ENCODE results near the gene CORO2B. TPM values are rescaled to one million over a fixed set of nuclear protein-coding genes. Genes with fewer than 3 reads are reported as not detected.

CORO2B gene
- total RNA-seq, 1 donor from 2014 or later, result 2.9 TPM

DNA sequence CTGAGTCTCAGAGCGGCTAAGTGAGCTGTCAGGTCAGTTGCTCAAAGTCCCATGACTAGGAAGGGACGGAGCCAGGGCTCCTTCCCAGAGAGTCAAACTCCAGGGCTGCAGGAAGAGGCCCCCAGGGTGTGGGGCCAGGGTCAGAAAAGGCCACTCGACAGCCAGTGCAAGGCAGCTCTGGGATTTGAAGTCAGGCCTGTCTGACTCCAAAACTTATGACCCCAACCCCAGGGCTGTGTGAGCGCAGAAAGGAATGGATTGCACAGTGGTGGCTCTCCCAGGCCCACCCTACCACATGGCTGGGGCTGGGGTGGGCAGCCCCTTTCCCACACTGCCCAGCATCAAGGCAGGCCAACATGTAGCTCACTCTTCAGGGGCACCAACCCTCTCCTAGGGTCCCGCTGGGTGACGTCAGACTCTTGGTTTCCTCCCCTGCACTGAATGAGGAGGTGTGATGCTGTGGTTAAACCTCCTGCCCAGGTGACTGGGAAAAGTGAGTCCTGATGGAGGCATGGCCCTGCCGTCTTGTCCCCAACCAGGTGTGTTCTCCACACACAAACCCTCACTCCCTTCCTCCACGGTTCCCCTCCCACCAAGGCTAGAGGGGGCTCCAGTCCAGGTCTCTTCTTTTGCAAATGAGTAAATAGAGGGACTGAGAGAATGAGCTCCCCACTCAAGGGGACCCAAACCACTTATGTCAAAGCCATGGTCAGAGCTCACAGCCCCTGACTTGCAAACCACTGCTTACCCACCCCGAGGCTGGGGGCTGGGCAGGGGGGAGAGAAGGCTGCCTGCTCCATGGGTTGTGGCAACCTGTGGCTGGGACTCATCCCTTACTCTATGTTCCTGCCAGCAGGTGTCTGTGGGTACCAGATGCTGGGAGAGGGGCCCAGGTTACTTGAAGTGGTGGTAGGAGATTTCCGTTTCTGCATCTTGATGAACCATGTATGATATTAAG lies 23.8 kb upstream of the CORO2B start:
- DNase-seq (ENCODE audit: low read depth), result no peak

DNA sequence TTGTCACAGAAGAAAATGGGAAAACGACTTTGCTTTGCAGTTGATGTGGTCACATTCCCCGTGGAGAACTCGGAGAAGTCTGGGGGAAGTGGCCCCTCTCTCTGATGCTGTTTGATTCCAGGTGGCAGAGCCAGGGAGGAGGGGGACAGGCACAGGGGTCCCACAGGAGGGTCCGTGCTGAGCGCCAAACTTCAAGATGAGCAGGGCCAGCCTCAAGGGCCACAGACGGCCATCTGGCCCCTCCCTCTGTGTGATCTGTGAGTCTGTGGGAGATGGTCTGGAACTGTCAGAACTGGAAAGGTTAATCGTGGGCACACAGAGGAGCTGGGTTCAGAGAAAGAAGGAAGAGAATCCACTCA lies 23.1 kb upstream of the CORO2B start:
- no peak for DNase-seq (ENCODE audit: low read depth)

DNA sequence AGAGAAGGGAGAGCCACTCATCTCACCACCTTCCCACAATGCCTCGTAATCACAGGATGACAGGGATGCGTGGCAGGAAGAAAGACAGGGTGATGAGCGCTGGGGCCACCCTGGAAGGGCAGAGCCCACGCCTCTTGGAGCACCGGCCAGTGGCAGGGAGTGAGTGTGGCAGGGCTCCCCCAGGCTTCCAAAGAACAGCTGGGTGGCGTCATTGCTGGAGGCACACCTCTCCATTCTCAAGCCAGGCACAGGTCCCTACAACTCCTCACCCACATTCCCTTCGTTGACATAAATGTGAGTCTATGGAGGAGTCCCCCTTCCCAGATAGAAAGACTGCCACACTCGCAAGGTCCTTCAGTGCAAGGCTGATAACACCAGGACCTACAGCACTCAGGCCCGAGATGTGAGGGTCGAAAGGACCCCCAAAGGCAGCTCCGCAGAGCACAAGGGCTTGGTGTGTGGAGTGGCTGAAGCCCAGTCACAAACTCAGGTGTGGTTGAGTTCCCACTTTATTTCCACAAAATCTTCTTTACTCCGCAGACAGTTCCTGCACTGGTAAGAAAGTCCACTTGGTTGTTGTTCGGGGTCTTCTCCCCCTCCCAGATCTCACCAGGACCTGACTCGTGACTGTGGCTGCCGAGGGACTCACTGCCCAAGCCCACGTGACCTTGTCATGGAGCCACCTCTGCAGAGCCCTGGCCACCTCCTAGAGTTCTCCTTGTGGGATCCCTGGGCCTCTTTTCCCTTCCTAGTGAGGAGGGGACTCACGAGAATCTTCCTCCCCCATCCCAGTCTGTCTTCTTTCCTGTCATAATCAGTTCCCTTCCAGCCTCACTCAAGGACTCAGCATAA lies 22.4 kb upstream of the CORO2B start:
- no peak for DNase-seq (ENCODE audit: low read depth)

DNA sequence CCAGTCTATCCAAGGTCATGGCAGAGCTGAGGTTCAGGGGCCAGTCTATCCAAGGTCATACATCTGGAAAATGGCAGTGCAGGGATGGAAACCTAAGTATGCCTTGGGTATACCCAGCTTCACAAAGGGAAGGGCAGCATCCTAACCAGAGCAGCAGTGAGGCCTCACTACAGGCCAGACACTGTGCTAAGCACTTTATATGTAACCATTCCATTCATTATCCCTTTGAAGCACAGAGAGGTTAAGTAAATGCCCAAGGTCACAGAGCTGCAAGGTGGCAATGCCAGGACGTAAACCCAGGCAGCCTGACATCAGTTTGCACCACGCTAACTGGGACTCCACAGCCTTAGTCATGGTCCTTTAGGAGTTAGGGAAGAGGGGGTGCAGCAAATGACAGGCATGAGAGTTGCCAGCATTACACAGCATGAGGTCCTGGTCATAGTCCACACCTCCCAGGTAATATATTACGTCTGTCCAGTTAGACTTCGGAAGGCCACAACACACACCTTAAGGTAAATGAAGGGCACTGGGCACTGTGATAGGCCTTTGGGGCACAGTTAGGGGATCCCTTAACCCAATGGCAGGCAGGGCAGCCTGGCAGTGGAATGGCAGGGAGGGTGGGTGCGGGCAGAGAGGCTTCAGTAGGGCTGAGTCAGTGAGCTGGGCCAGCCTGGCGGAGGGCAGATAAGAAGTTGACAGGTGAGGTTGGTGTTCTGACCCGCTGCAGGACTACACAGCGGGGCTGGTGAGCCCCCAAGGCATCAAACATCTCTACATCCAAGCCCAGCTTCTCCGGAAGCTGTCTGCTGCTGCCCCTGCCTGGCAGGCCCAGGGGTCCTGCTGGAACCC lies 21.1 kb upstream of the CORO2B start:
- DNase-seq (ENCODE audit: low read depth), result no peak

DNA sequence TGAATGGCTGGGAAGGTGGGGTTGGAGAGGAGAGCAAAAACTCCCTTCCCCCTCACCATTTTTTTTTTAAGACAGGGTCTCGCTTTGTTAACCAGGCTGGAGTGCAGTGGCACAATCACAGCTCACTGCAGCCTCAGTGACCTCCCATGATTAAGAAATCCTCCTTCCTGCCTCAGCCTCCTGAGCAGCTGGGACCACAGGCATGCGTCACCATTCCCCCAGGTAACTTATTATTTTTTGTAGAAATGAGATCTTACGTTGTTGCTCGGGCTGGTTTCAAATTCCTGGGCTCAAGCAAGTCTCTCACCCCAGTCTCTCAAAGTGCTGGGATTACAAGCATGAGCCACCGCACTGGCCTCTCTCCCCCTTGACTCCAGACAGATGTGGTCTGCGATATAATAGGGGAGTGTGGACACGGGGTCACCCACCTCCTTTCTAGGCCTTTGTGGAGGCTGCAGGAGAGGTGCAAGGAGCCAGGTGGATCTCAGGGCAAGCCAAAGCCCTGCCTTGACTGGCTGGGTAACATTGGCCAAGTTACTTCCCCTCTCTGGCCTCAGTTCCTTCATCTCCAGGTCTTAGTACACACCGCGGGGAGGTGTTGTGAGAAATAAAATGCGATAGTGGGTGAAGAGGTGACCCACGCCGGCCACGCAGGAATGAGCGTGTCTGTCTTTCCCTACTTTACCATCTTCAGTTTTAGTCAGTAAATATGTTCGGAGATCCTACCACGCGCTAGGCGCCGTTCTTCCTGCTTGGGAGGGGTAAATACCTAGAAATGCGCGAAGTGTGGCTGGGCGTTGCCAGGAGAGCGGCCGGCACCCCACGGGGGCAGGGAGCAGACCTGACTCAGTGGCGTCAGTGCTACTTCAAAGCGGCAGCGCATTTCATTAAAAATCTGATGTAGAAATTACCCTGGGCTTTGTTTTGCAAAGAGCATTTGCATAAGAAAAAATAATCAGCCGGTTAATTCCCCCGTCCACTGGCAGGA lies 20.2 kb upstream of the CORO2B start:
- peak; percentile 86 for DNase-seq (ENCODE audit: low read depth)

DNA sequence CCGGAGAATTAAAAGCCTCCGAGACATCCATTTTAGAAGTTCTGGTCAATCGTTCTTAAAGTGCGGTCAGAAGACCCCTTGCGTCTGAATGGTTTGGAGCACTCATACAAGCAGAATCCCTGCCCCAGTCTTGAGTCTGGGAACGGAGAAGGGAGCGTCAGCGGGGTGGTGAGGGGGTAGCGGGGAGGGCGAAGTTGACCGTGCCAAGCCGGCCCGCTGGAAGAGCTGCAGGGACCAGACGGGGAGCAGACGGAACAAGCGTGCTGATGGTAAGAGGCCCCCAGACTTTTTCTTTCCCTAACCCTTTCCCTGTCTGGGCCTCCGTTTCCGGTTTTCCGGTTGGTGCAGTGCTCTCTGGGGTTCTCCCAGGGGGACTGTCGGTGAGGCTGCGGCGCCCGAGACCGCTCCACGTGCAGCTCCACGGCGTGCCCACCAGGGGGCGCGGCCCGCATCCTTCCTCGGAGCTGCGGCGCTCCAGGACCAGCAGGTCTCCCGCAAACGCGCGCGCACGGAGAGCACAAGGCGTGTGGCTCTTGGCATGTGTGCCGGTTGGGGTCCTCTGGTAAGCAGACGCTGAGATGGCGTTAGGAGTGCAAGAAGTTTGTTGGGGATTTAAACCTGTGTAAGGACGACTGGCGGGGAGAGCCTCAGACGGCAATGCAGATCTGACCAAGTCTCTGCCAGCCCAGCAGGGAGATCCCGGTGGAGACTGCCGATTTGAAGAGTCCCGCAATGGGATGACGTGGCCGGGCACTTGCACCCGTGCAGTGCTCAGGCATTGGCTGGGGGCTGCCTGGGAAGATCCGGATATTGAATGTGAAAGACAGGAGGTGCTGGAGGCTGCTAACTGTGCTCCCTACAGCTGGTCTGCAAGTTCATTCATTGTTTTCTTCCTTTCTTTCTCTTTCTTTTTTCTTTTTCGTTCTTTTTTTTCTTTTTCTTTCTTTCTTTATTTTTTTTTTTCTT lies 19.2 kb upstream of the CORO2B start:
- peak; percentile 38 for DNase-seq (ENCODE audit: low read depth)

DNA sequence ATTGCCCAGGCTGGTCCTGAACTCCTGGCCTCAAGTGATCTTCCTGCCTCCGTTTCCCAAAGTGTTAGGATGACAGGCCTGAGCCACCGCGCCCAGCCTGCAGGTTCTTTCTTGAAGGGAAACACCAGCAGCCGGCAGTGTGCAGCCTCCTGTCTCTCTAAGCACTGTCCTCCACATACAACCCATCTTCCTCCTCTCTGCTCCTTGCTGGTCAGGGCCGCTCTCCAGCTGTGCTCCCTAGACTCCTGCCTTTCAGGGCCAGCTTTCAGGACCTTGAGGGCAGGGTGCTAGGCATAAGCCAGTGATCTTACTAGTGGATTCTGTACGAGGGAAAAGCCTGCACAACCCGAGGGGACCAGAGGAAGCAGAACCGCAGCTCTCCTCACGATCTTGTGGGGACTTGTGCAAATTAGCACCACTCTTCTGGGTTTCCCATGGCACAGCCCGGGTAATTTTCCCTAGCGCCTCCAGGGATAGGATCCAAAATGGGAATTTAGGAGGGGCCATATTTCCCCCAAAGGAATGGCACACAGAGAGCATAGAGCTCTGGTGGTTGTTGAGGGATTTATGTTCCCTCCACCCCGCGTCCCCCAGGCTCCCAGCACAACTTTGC lies 18.2 kb upstream of the CORO2B start:
- DNase-seq (ENCODE audit: low read depth), result no peak

DNA sequence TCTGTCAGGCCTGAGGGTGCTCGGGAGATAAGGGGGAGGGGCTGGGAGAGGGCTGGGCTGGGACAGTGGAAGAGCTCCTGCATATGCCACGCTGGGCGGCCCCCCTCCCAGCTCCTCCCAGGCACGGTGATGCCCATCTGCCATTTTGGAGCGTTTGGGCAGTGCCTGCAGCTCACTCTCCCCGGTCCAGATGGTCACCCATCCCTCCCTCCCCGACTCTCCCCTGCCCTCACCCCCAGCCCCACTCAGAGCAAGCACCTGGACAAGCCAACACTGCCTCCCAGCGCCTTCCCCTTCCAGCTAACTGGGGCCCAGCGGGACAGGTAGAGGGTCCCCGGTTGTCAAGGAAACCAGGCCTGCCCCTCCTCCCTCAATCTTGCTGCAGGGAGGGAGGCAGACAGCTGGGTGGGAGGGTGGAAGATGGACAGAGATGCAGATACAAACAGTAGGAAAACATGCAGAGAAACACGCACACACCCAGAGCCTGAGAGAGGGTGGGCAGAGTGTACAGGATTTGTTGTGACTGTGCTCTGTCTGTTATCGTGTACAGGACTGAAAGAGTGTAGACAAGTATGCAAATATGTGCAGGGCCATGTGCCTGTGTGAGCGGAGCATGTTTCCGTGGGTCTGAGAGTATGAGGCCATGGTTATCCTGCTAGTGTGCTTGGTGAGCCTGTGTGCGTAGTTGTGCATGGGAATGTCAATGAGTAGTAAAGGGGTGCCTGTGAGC lies 17.5 kb upstream of the CORO2B start:
- DNase-seq (ENCODE audit: low read depth), result no peak

DNA sequence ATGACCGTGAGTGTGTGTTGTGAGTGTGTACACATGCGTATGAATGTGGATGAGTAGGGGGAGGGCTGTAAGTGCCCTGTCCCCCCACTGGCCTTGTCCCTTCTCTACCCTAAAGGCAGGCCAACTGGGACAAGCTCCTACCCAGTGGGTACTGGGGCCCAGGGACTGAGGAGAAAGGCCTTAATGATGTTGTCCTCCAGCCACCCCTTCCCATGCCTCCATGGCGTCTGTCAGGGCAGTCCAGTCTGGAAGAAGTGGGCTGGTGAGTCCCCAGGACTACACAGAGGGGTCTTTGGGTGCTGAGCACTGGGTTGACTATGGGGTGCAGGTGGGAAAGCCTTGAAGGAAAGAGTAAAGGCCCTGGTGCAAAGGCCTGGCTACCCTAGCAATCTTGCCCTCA lies 16.9 kb upstream of the CORO2B start:
- no peak for DNase-seq (ENCODE audit: low read depth)

DNA sequence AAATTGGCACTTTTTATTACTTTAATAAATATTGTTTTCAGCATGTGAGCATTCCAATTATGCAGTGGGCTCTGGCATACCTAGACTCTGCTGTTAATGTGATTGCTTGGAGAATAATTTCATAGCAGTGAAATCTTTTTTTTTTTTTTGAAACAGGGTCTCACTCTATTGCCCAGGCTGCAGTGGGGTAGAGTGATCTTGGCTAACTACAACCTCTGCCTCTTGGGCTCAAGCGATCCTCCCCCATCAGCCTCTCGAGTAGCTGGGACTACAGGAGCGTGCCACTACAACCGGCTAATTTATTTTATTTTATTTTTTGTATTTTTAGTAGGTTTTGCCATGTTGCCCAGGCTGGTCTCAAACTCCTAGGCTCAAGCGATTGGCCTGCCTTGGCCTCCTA lies 14.6 kb upstream of the CORO2B start:
- DNase-seq (ENCODE audit: low read depth), result no peak

DNA sequence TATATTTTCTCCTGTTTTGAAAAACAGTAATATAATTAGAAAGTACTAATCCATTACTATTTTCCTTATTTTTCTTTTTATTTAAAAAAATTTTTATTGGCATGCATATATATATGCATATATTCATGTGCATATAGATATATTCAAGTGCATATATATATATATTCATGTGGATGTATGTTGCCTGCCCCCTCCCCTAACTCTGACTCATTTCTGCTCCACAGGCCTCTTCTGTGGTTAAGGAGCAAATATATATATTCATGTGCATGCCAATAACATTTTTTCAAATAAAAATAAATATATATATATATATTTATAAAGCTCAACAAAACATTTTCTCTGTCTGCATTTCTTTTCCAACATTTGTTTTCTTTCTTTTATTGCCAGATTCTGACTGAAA lies 13.6 kb upstream of the CORO2B start:
- no peak for DNase-seq (ENCODE audit: low read depth)

DNA sequence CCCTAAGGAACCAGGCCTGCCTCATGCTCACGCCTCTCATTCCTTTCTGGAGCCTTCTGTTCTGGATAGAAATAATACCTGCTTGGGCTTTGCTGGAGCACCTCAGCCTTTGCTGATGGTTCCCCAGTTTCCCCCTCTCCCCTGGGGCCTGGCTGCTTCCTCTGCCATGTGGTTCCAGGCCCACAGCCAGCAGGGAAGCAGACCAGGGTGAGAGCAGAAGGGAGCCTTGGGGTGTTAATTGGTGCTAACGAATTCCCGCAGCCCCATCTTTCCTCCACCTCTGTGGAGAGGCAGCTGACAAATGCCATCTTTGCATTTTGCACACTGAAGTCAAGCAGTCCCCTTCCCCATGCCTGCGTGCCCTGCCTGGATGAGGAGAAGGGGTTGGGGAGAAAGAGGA lies 13.1 kb upstream of the CORO2B start:
- DNase-seq (ENCODE audit: low read depth), result no peak

DNA sequence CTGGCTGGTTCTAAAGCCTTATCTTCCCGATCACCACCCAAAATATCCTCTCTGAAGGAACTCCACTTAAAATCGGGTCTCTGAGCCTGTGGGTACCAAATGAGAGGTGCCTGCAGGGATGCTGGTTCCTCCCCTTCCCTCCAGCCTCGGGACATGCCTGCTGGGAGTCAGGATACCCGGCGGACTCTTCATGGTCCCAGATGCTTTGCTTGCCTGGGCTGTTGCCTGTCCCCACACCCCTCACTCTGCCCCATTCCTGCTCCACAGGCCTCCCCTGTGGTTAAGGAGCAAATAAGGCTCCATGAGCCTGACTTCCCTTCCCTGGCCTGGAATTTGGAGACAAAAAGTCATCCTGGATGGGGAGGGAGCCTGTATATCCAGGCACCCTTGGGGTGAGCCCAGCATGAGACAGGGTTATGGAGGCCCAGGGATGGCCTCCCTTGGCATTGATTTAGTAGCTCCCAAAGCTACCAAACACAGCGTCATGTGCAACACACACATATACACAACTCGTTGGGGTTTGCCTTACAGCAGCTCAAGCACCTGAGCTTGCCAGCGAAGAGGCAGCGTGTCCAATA lies 12.3 kb upstream of the CORO2B start:
- no peak for DNase-seq (ENCODE audit: low read depth)

DNA sequence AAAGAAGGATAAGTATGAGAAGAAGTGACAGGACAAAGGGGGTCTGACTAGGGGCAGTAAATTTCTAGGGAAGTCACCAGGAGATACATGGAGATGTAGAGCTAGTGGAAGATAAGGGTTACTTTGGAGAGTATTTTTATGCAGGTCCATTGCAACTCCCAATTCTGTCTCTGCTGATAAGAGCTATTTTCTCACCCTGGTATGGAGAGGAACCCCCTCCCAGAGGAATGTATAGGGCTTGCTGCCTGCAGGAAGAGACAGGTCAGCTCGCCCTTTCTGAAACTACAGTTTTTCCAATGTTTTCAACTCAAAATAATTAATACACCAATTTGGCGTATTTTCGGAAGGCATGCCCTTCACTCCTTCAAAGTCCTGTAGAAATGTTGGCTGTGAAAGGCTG lies 11.4 kb upstream of the CORO2B start:
- DNase-seq (ENCODE audit: low read depth), result no peak

DNA sequence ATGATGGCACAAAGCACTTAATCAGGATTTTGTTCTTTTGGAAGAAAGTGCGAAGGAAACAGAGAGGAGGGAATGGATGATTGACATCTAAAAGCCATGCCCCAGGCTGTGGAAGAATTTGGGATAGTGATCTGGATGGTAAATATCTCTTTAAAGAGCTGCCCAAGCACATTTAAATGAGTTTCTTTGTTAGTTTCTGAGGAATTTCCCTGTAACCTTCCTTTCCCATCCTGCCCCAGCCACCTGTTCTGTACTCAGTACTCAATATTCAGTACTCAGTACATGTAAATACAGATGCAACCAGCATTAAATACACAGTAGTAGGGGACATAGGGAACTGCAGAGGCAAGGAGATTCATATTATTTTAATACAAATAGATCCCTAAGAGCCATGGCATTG lies 7.8 kb upstream of the CORO2B start:
- DNase-seq (ENCODE audit: low read depth), result no peak

DNA sequence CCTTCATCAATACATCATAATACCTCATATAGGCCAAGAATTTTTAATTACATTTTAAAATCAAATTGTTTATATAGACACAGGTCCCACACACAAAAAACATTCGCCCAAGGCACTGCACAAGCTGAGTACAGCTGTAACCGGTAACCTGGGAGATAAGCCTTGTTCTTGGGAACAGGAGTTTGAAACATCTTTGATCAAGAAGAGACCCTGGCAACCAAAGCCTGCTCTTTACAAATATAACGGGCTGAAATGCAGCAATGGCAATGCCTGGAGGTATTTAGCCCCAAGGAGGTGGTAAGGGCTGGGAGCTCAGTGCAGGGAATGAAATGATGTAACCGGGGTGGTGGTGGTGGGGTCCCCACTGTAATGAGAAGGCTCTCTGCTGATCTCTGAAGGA lies 7.2 kb upstream of the CORO2B start:
- no peak for DNase-seq (ENCODE audit: low read depth)

DNA sequence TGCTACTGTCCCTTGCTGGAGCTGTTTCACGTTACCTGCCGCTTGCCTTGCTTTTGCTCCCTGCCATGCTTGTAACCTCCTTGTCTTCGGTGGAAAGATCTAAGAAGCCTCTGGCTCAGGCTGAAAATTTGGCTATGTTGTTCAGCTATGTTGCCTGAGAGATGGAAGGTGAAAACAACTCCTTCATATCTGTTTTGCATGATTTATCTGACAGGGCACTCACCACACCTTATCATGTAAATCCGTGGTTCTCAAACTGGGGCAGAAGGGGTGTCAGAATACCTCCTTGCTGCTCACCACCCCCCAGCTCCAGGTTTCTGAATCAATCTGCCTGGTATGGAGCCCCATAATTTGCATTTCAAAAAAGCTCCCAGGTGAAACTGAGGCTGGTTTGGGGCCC lies 6.5 kb upstream of the CORO2B start:
- DNase-seq (ENCODE audit: low read depth), result no peak

DNA sequence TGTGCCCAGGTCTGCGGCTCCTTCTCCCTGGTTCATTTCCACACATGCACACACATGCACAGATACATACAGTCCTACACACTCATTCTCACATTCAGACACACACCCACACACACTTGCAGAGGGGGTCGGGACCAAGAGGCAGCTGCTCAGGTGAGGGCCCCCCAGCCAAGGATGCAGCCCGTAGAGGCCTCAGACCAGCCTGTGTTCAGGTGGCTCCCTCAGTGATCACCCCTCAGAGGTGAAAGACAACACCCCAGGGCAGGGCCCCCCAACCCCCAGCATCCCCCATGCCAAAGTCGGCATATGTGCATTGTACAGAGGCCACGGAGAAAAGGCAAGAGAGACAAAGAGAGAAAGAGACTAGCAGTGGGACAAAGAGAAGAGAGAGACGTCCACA lies 5.9 kb upstream of the CORO2B start:
- DNase-seq (ENCODE audit: low read depth), result no peak
